ENCODE measurements around the gene BRMS1.

BRMS1 gene

DNA sequence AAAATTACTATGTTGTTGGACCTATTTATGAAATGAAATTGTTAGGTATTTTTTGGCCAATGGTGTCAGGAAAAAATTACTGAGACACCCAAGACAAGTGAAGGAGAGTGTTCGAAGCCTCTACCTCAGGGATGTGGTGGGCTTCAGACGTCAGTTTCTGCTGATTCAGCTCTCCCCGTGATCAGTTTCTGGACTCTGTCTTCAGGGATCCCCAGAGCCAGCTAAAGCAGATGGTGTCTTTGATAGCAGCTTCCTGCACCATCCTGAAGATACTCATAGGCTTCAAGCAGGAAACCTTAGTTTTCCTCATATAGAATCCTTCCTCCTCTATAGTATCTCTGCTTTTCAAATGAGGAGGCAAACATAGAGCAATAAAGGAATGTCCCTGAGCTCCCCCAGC is 35.4 kb downstream of the BRMS1 start:
- Histone ChIP-seq H3K4ac (ENCODE audit: low read depth in 1 of 2, low read length in 2 of 2) (no peak overlapping the region), H3K9ac (ENCODE audit: low read length) (no peak overlapping the region), H3K79me1 (replicated peaks; ENCODE audit: low read length, poor library complexity, severe bottlenecking) (no peaks in the 10 kb centered on the region), H3K18ac (ENCODE audit: low read depth in 1 of 2, low read length in 2 of 2) (no peak overlapping the region), H3K27me3 (ENCODE audit: control insufficient read depth in 1 of 2, insufficient read depth in 1 of 2, low read length in 2 of 2) (peaks cover 5% of the 10 kb centered on the region in 2 experiments), H2BK5ac (ENCODE audit: low read depth, low read length, poor library complexity, severe bottlenecking) (no peak overlapping the region), H4K8ac (ENCODE audit: low read length) (no peak overlapping the region), H3K36me3 (ENCODE audit: control insufficient read depth in 1 of 2, insufficient read depth in 2 of 2, low read depth in 1 of 2, low read length in 2 of 2) (peaks cover 0 to 3% of the 10 kb centered on the region in 2 experiments), H3K4me2 (ENCODE audit: low read length, poor library complexity, severe bottlenecking) (no peak overlapping the region), H3K4me3 (ENCODE audit: insufficient read depth in 1 of 2, low read depth in 1 of 2, low read length in 2 of 2) (no peak overlapping the region), H2BK12ac (ENCODE audit: low read length in 2 of 2) (no peak overlapping the region), H2AK5ac (ENCODE audit: low read length, severe bottlenecking) (no peak overlapping the region), H2BK120ac (ENCODE audit: low read depth, low read length) (no peak overlapping the region), H2BK15ac (ENCODE audit: low read depth, poor library complexity, severe bottlenecking) (no peak overlapping the region), H3K4me1 (ENCODE audit: control insufficient read depth, insufficient read depth, low read depth, low read length) (peaks cover 17% of the 10 kb centered on the region), H3K9me3 (ENCODE audit: control insufficient read depth, low read length) (no peaks in the 10 kb centered on the region), H3K14ac (ENCODE audit: low read length in 2 of 2) (no peak overlapping the region), H2AFZ (ENCODE audit: low read depth, low read length) (no peak overlapping the region), H4K91ac (ENCODE audit: low read length) (no peak overlapping the region), H3K23ac (ENCODE audit: low read length in 2 of 2) (no peak overlapping the region), H3K27ac (ENCODE audit: low read length, poor library complexity, severe bottlenecking) (no peak overlapping the region)
- no peak for DNase-seq
- WGBS: 35% methylated on average over 3 of the region's 3 CpGs

DNA sequence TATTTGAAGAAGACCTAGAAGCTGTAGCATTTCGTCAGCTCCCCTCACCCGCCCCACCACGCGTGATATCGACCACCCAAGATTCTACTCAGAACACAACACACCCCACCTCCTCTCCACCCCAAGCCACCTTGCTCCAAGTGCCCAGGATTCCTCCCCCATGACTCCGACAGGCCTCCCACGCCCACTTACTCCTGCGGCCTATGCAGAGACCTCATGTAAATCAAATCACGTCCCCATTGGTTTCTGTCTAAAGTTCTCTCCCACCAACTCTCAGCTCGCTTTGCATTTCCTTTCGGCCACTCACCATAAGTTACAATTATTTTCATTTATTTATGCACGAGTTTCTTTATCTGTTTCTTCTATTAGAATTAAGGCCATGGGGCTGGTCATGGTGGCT is 42.2 kb downstream of the BRMS1 start:
- H3K27me3 ChIP-seq (ENCODE audit: control insufficient read depth in 1 of 2, insufficient read depth in 1 of 2, low read length in 2 of 2): peaks cover 9 to 11% of the 10 kb centered on the region in 2 experiments
- H3K23ac ChIP-seq (ENCODE audit: low read length in 2 of 2): no peak overlapping the region
- no peak overlapping the region for H3K18ac ChIP-seq (ENCODE audit: low read depth in 1 of 2, low read length in 2 of 2)
- H2BK5ac ChIP-seq (ENCODE audit: low read depth, low read length, poor library complexity, severe bottlenecking): no peak overlapping the region
- no peak overlapping the region for H3K4ac ChIP-seq (ENCODE audit: low read depth in 1 of 2, low read length in 2 of 2)
- no peak overlapping the region for H3K4me3 ChIP-seq (ENCODE audit: insufficient read depth in 1 of 2, low read depth in 1 of 2, low read length in 2 of 2)
- no peaks in the 10 kb centered on the region for H3K36me3 ChIP-seq (ENCODE audit: control insufficient read depth in 1 of 2, insufficient read depth in 2 of 2, low read depth in 1 of 2, low read length in 2 of 2)
- no peak overlapping the region for H2BK12ac ChIP-seq (ENCODE audit: low read length in 2 of 2)
- no peak overlapping the region for H3K14ac ChIP-seq (ENCODE audit: low read length in 2 of 2)
- H3K4me1 ChIP-seq (ENCODE audit: control insufficient read depth, insufficient read depth, low read depth, low read length): no peaks in the 10 kb centered on the region
- H2AK5ac ChIP-seq (ENCODE audit: low read length, severe bottlenecking): no peak overlapping the region
- no peak overlapping the region for H2BK15ac ChIP-seq (ENCODE audit: low read depth, poor library complexity, severe bottlenecking)
- 94% methylated on average over 12 of the region's 12 CpGs for WGBS
- no peak overlapping the region for H4K8ac ChIP-seq (ENCODE audit: low read length)
- H2BK120ac ChIP-seq (ENCODE audit: low read depth, low read length): no peak overlapping the region
- no peaks in the 10 kb centered on the region for H3K9me3 ChIP-seq (ENCODE audit: control insufficient read depth, low read length)
- H3K9ac ChIP-seq (ENCODE audit: low read length): no peak overlapping the region
- no peak overlapping the region for H3K27ac ChIP-seq (ENCODE audit: low read length, poor library complexity, severe bottlenecking)
- no peak overlapping the region for H3K4me2 ChIP-seq (ENCODE audit: low read length, poor library complexity, severe bottlenecking)
- H3K79me1 ChIP-seq (replicated peaks; ENCODE audit: low read length, poor library complexity, severe bottlenecking): no peaks in the 10 kb centered on the region
- H4K91ac ChIP-seq (ENCODE audit: low read length): no peak overlapping the region
- no peak for DNase-seq
- H2AFZ ChIP-seq (ENCODE audit: low read depth, low read length): no peak overlapping the region

DNA sequence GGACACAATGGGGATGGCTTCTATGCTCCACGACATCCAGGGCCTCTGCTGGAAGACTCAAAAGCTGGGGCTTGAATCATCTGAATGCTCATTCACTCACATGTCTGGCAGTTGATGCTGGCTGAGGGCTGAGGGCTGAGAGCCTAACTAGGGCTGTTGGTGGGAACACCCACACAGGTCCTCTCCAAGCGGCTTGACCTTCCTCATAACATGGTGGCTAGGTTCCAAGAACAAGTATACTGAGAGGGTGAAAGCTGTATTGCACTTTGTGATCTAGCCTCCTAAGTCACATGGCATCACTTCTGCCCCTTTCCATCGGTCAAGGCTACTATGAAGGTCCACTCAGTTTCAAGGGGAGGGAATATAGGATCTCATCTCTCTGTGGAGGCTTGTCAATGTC is 45.7 kb downstream of the BRMS1 start:
- H3K4me3 ChIP-seq (ENCODE audit: insufficient read depth in 1 of 2, low read depth in 1 of 2, low read length in 2 of 2): no peak overlapping the region
- H2BK15ac ChIP-seq (ENCODE audit: low read depth, poor library complexity, severe bottlenecking): no peak overlapping the region
- H3K23ac ChIP-seq (ENCODE audit: low read length in 2 of 2): no peak overlapping the region
- H3K36me3 ChIP-seq (ENCODE audit: control insufficient read depth in 1 of 2, insufficient read depth in 2 of 2, low read depth in 1 of 2, low read length in 2 of 2): peaks cover 0 to 11% of the 10 kb centered on the region in 2 experiments
- H4K91ac ChIP-seq (ENCODE audit: low read length): no peak overlapping the region
- no peaks in the 10 kb centered on the region for H3K9me3 ChIP-seq (ENCODE audit: control insufficient read depth, low read length)
- no peak overlapping the region for H3K4me2 ChIP-seq (ENCODE audit: low read length, poor library complexity, severe bottlenecking)
- no peak overlapping the region for H4K8ac ChIP-seq (ENCODE audit: low read length)
- H3K27ac ChIP-seq (ENCODE audit: low read length, poor library complexity, severe bottlenecking): no peak overlapping the region
- H2AFZ ChIP-seq (ENCODE audit: low read depth, low read length): no peak overlapping the region
- 87% methylated on average over 3 of the region's 3 CpGs for WGBS
- H3K9ac ChIP-seq (ENCODE audit: low read length): no peak overlapping the region
- DNase-seq: no peak
- H2AK5ac ChIP-seq (ENCODE audit: low read length, severe bottlenecking): no peak overlapping the region
- peaks cover 16 to 28% of the 10 kb centered on the region in 2 experiments for H3K27me3 ChIP-seq (ENCODE audit: control insufficient read depth in 1 of 2, insufficient read depth in 1 of 2, low read length in 2 of 2)
- H3K79me1 ChIP-seq (replicated peaks; ENCODE audit: low read length, poor library complexity, severe bottlenecking): no peaks in the 10 kb centered on the region
- no peak overlapping the region for H2BK5ac ChIP-seq (ENCODE audit: low read depth, low read length, poor library complexity, severe bottlenecking)
- H3K4ac ChIP-seq (ENCODE audit: low read depth in 1 of 2, low read length in 2 of 2): no peak overlapping the region
- no peak overlapping the region for H2BK120ac ChIP-seq (ENCODE audit: low read depth, low read length)
- no peak overlapping the region for H3K18ac ChIP-seq (ENCODE audit: low read depth in 1 of 2, low read length in 2 of 2)
- H3K4me1 ChIP-seq (ENCODE audit: control insufficient read depth, insufficient read depth, low read depth, low read length): no peaks in the 10 kb centered on the region
- no peak overlapping the region for H3K14ac ChIP-seq (ENCODE audit: low read length in 2 of 2)
- no peak overlapping the region for H2BK12ac ChIP-seq (ENCODE audit: low read length in 2 of 2)

DNA sequence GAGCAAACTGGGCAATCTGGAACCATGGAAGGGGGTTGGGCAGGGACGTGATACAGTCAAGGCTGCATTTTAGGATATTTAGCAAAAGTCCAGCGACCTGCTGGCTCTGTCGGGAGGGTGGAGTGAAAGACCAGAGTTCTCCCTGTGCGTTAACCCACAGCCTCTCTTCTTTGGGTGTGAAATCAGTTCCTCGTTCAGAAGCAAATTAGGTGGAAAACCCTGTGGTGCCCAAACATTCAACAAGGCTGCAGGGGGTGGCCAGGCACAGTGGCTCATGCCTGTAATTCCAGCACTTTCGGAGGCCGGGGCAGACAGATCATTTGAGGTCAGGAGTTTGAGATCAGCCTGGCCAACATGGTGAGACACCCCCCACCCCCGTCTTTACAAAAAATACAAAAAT is 47.3 kb downstream of the BRMS1 start:
- H3K18ac ChIP-seq (ENCODE audit: low read depth in 1 of 2, low read length in 2 of 2): no peak overlapping the region
- peaks cover 3% of the 10 kb centered on the region for H3K4me1 ChIP-seq (ENCODE audit: control insufficient read depth, insufficient read depth, low read depth, low read length)
- H2AFZ ChIP-seq (ENCODE audit: low read depth, low read length): no peak overlapping the region
- no peaks in the 10 kb centered on the region for H3K9me3 ChIP-seq (ENCODE audit: control insufficient read depth, low read length)
- no peak for DNase-seq
- no peak overlapping the region for H2BK5ac ChIP-seq (ENCODE audit: low read depth, low read length, poor library complexity, severe bottlenecking)
- no peak overlapping the region for H2BK12ac ChIP-seq (ENCODE audit: low read length in 2 of 2)
- H3K36me3 ChIP-seq (ENCODE audit: control insufficient read depth in 1 of 2, insufficient read depth in 2 of 2, low read depth in 1 of 2, low read length in 2 of 2): peaks cover 0 to 11% of the 10 kb centered on the region in 2 experiments
- H2BK120ac ChIP-seq (ENCODE audit: low read depth, low read length): no peak overlapping the region
- H3K4me2 ChIP-seq (ENCODE audit: low read length, poor library complexity, severe bottlenecking): no peak overlapping the region
- no peak overlapping the region for H4K91ac ChIP-seq (ENCODE audit: low read length)
- no peak overlapping the region for H2AK5ac ChIP-seq (ENCODE audit: low read length, severe bottlenecking)
- H3K14ac ChIP-seq (ENCODE audit: low read length in 2 of 2): no peak overlapping the region
- no peak overlapping the region for H2BK15ac ChIP-seq (ENCODE audit: low read depth, poor library complexity, severe bottlenecking)
- no peak overlapping the region for H3K4me3 ChIP-seq (ENCODE audit: insufficient read depth in 1 of 2, low read depth in 1 of 2, low read length in 2 of 2)
- H3K4ac ChIP-seq (ENCODE audit: low read depth in 1 of 2, low read length in 2 of 2): no peak overlapping the region
- WGBS: 53% methylated on average over 8 of the region's 8 CpGs
- H3K9ac ChIP-seq (ENCODE audit: low read length): no peak overlapping the region
- no peak overlapping the region for H3K23ac ChIP-seq (ENCODE audit: low read length in 2 of 2)
- no peaks in the 10 kb centered on the region for H3K79me1 ChIP-seq (replicated peaks; ENCODE audit: low read length, poor library complexity, severe bottlenecking)
- no peak overlapping the region for H4K8ac ChIP-seq (ENCODE audit: low read length)
- H3K27me3 ChIP-seq (ENCODE audit: control insufficient read depth in 1 of 2, insufficient read depth in 1 of 2, low read length in 2 of 2): peaks cover 31 to 44% of the 10 kb centered on the region in 2 experiments
- H3K27ac ChIP-seq (ENCODE audit: low read length, poor library complexity, severe bottlenecking): no peak overlapping the region
